ENCODE measurements around the gene RSBN1.

- TF ChIP-seq CTCF (conservative IDR thresholded peaks at IDR 0.05 in 1 of 2, IDR thresholded peaks at IDR 0.05 in 1 of 2; ENCODE audit: extremely low read depth in 1 of 2, insufficient read depth in 1 of 2, low read depth in 1 of 2, low read length in 2 of 2): no peak
- TF ChIP-seq EZH2 (IDR thresholded peaks at IDR 0.05; ENCODE audit: borderline replicate concordance, low read length): no peak
Measured at GRCh38 chr1:113760102-113761080, 51.9 kb downstream of the RSBN1 start.
